ENCODE results near the gene TMEM234. TPM values are rescaled to one million over a fixed set of nuclear protein-coding genes. Genes with fewer than 3 reads are reported as not detected.
A peak's percentile ranks its signal among the peaks of the same experiment; 100 is the strongest.

TMEM234 gene
- total and polyA plus RNA-seq, 2 experiments from 2014 or later: 14.8 to 27.4 TPM

- H3K4me2 ChIP-seq: no peak overlapping the region
- peak overlapping the region; percentile 83 for H3K27ac ChIP-seq
- no peaks in the 10 kb centered on the region for H3K9me2 ChIP-seq (replicated peaks; ENCODE audit: insufficient read depth)
- H3K4me3 ChIP-seq: no peak overlapping the region
- no peak overlapping the region for H2AFZ ChIP-seq
- H3K27me3 ChIP-seq: no peaks in the 10 kb centered on the region
- peaks cover 5% of the 10 kb centered on the region for H3K4me1 ChIP-seq (ENCODE audit: insufficient read depth)
- H3K79me2 ChIP-seq: peaks cover 12% of the 10 kb centered on the region
- TF ChIP-seq EZH2phosphoT487 (IDR thresholded peaks at IDR 0.05; ENCODE audit: low read depth, severe bottlenecking, unreplicated experiment) (no peak), CTCF (IDR thresholded peaks at IDR 0.05; ENCODE audit: poor library complexity) (peak; percentile 72)
- no peaks in the 10 kb centered on the region for H3K36me3 ChIP-seq (replicated peaks; ENCODE audit: insufficient read depth, low read depth)
- 84% methylated on average over 10 of the region's 10 CpGs for WGBS (ENCODE audit: low lambda C conversion rate, missing lambda C conversion rate)
- peak; percentile 87 for DNase-seq (ENCODE audit: low spot score)
- no peaks in the 10 kb centered on the region for H4K20me1 ChIP-seq (ENCODE audit: insufficient read depth, poor library complexity, severe bottlenecking)
- H3K9me3 ChIP-seq (ENCODE audit: low read depth): no peaks in the 10 kb centered on the region
Observed at GRCh38 chr1:32215629-32216480, 6.3 kb downstream of the TMEM234 start.

GRCh38 chr1:32208891-32209328 is 13.2 kb downstream of the TMEM234 start, which contains the start of gene DCDC2B:
DCDC2B (plus strand) TSS chr1:32209089; CDS start chr1:32209094, 5 bp downstream.
- WGBS (ENCODE audit: low lambda C conversion rate, missing lambda C conversion rate): 88% methylated on average over 5 of the region's 5 CpGs
- Histone ChIP-seq H3K79me2 (no peaks in the 10 kb centered on the region), H3K9me3 (ENCODE audit: low read depth) (no peaks in the 10 kb centered on the region), H3K4me2 (no peak within 1 kb of the TSS), H2AFZ (no peak within 1 kb of the TSS), H3K9me2 (replicated peaks; ENCODE audit: insufficient read depth) (no peaks in the 10 kb centered on the region), H3K4me3 (no peak within 1 kb of the TSS), H3K27ac (no peak within 1 kb of the TSS), H4K20me1 (ENCODE audit: insufficient read depth, poor library complexity, severe bottlenecking) (no peaks in the 10 kb centered on the region), H3K27me3 (no peaks in the 10 kb centered on the region), H3K36me3 (replicated peaks; ENCODE audit: insufficient read depth, low read depth) (no peaks in the 10 kb centered on the region), H3K4me1 (ENCODE audit: insufficient read depth) (no peaks in the 10 kb centered on the region)
- TF ChIP-seq CTCF (IDR thresholded peaks at IDR 0.05; ENCODE audit: poor library complexity): no peak
- TF ChIP-seq EZH2 (IDR thresholded peaks at IDR 0.05; ENCODE audit: borderline replicate concordance): no peak
- no peak for TF ChIP-seq EZH2phosphoT487 (IDR thresholded peaks at IDR 0.05; ENCODE audit: low read depth, severe bottlenecking, unreplicated experiment)
- DNase-seq (ENCODE audit: low spot score): peak; percentile 53

GRCh38 chr1:32208469-32208868 is 13.7 kb downstream of the TMEM234 start:
- no peaks in the 10 kb centered on the region for H4K20me1 ChIP-seq (ENCODE audit: insufficient read depth, poor library complexity, severe bottlenecking)
- H3K27ac ChIP-seq: no peak overlapping the region
- no peak for TF ChIP-seq EZH2 (IDR thresholded peaks at IDR 0.05; ENCODE audit: borderline replicate concordance)
- TF ChIP-seq CTCF (IDR thresholded peaks at IDR 0.05; ENCODE audit: poor library complexity): no peak
- no peak for TF ChIP-seq EZH2phosphoT487 (IDR thresholded peaks at IDR 0.05; ENCODE audit: low read depth, severe bottlenecking, unreplicated experiment)
- no peaks in the 10 kb centered on the region for H3K9me3 ChIP-seq (ENCODE audit: low read depth)
- H3K4me3 ChIP-seq: no peak overlapping the region
- H3K27me3 ChIP-seq: no peaks in the 10 kb centered on the region
- H3K9me2 ChIP-seq (replicated peaks; ENCODE audit: insufficient read depth): no peaks in the 10 kb centered on the region
- DNase-seq (ENCODE audit: low spot score): no peak
- 96% methylated on average over 6 of the region's 6 CpGs for WGBS (ENCODE audit: low lambda C conversion rate, missing lambda C conversion rate)
- H3K4me2 ChIP-seq: no peak overlapping the region
- no peak overlapping the region for H2AFZ ChIP-seq
- H3K4me1 ChIP-seq (ENCODE audit: insufficient read depth): no peaks in the 10 kb centered on the region
- no peaks in the 10 kb centered on the region for H3K79me2 ChIP-seq
- H3K36me3 ChIP-seq (replicated peaks; ENCODE audit: insufficient read depth, low read depth): no peaks in the 10 kb centered on the region

Data from hepatocyte (in vitro differentiated cells).